Karpas-422 (cell line): ENCODE results near the gene ACO1. TPM values are rescaled to one million over a fixed set of nuclear protein-coding genes. Genes with fewer than 3 reads are reported as not detected.

Source experiments
- DNase-seq: peaks from one replicate; pipeline ENCODE4 v3.0.0-alpha.2; 2015
- H2AFZ ChIP-seq: fragments of 200-600 bp; sonication (generic); 2 replicates; pipeline ENCODE4 v1.6.1; 2014; ENCODE audit warnings: antibody characterized with exemption, low read length, mixed read lengths
- H3K27ac ChIP-seq: fragments of 200-600 bp; sonication (generic); 2 replicates; pipeline ENCODE4 v1.5.1; 2014; ENCODE audit warnings: mild to moderate bottlenecking, low read length, moderate library complexity
- H3K27me3 ChIP-seq: fragments of 200-600 bp; sonication (generic); 2 replicates; pipeline ENCODE4 v1.6.1; 2014; ENCODE audit warnings: low read length, mixed read lengths
- H3K36me3 ChIP-seq: fragments of 200-600 bp; sonication (generic); 2 replicates; pipeline ENCODE4 v1.6.1; 2014; ENCODE audit warnings: low read length, mixed read lengths; ENCODE audit not compliant: insufficient read depth
- H3K4me1 ChIP-seq: fragments of 200-600 bp; sonication (generic); 2 replicates; pipeline ENCODE4 v1.6.1; 2014; ENCODE audit warnings: mild to moderate bottlenecking, low read length, mixed read lengths
- H3K4me2 ChIP-seq: fragments of 200-600 bp; sonication (generic); 2 replicates; pipeline ENCODE4 v1.6.1; 2014; ENCODE audit warnings: low read length, low read depth, mild to moderate bottlenecking; ENCODE audit not compliant: poor library complexity, severe bottlenecking
- H3K4me3 ChIP-seq: fragments of 200-600 bp; sonication (generic); 2 replicates; pipeline ENCODE4 v1.5.1; 2014; ENCODE audit warnings: mild to moderate bottlenecking, antibody characterized with exemption, low read length, mixed read lengths
- H3K79me2 ChIP-seq: fragments of 200-600 bp; sonication (generic); 2 replicates; pipeline ENCODE4 v1.6.1; 2014; ENCODE audit warnings: mild to moderate bottlenecking, low read length, mixed read lengths
- H3K9ac ChIP-seq: fragments of 200-600 bp; sonication (generic); 2 replicates; pipeline ENCODE4 v1.6.0; 2014; ENCODE audit warnings: low read length
- H3K9me2 ChIP-seq: fragments of 200-600 bp; sonication (generic), shearing (Covaris generic); replicated peaks from 2 replicates; pipeline ENCODE4 v1.6.0; 2014; ENCODE audit warnings: mild to moderate bottlenecking, low read length, moderate library complexity; ENCODE audit not compliant: insufficient read depth
- H3K9me3 ChIP-seq: fragments of 300-700, 200-600 bp; sonication (generic); 2 replicates; pipeline ENCODE4 v1.6.1; 2014; ENCODE audit warnings: low read length, mixed read lengths
- H4K20me1 ChIP-seq: fragments of 200-600 bp; sonication (generic); 2 replicates; pipeline ENCODE4 v1.6.1; 2014; ENCODE audit warnings: mild to moderate bottlenecking, antibody characterized with exemption, low read length, low read depth; ENCODE audit not compliant: insufficient read depth
- total RNA-seq: library from RNA; depleted of rRNA; stranded (reverse); fragments of >200 nt; shearing (Covaris generic); gene quantifications from 2 replicates; pipeline ENCODE4 v1.2.3, GENCODE V29; 2014; ENCODE audit warnings: low replicate concordance

ACO1 gene
- total RNA-seq, 1 experiment from 2014 or later: 7.9 TPM

DNA sequence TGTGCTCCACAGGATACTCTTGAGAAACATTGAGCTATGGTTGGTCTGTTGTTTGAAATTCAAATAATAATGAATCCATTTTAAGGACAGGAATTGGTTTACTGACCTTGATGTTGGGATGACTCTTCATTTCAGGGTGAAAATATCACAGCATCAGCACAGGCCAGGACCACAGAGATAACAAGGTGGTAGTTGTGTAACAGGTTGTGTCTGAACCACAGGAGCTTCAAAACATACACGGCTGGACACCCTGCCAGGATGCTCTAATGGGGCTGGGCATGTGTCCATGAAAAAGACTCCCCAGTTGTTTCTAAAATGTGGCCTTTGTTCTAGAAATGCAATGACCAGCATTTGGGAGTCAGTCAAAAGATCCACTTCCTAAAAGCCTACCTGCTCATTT is 69.8 kb downstream of the ACO1 start:
- Histone ChIP-seq H3K27me3 (no peaks in the 10 kb centered on the region), H3K9ac (no peak overlapping the region), H3K36me3 (peaks cover 6% of the 10 kb centered on the region; the same call in 1 of the 2 replicates), H3K4me2 (no peak overlapping the region), H3K4me3 (no peak overlapping the region), H3K79me2 (no peaks in the 10 kb centered on the region), H3K9me3 (no peaks in the 10 kb centered on the region), H3K4me1 (no peaks in the 10 kb centered on the region), H2AFZ (no peak overlapping the region), H4K20me1 (no peaks in the 10 kb centered on the region), H3K27ac (no peak overlapping the region), H3K9me2 (no peaks in the 10 kb centered on the region)
- DNase-seq: no peak

DNA sequence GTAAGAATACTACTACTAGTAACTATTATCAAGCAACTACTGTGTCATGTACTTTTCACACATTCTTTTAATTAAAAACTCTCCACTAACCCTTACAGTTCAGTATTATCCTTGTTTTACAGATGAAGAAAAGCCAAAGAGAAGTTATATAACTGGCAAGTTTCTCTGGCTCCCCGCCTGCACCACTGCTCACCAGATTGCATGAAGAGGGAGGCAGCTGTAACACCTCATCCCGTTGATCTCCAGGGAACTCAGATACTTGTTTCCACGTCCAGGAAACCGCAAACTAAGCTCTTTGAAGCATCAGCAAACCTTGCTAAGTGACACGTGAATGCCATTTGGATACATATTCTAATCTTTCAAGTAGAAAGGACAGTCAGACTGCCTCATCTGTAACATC is 71.3 kb downstream of the ACO1 start:
- Histone ChIP-seq H3K4me2 (no peak overlapping the region), H3K9me3 (no peaks in the 10 kb centered on the region), H3K4me1 (no peaks in the 10 kb centered on the region), H3K27ac (no peak overlapping the region), H3K79me2 (no peaks in the 10 kb centered on the region), H4K20me1 (no peaks in the 10 kb centered on the region), H3K9me2 (no peaks in the 10 kb centered on the region), H3K4me3 (no peak overlapping the region), H2AFZ (no peak overlapping the region), H3K36me3 (peaks cover 6% of the 10 kb centered on the region; the same call in 1 of the 2 replicates), H3K27me3 (no peaks in the 10 kb centered on the region), H3K9ac (no peak overlapping the region)
- no peak for DNase-seq

DNA sequence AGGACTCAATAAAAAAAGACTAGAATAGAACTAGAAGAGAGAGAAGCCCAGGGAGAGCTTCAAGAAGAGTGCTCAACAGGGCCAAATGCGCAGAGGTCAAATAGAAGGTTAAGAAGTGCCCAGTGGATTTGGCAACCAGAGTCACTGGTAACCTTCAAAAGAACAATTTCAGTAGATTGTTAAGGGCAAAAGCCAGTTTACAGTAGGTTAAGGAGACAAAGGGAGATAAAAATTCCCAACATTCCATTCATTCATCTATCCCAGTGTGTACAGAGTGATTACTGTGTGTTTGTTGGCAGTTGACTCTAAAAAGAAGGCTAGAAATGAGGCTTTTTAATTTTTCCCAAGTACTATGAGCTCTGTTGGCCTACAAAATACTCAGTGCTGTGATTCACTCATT is 72.1 kb downstream of the ACO1 start:
- H3K27ac ChIP-seq: no peak overlapping the region
- H3K36me3 ChIP-seq: peaks cover 6% of the 10 kb centered on the region; the same call in 1 of the 2 replicates
- H3K9ac ChIP-seq: no peak overlapping the region
- no peak for DNase-seq
- H4K20me1 ChIP-seq: no peaks in the 10 kb centered on the region
- no peak overlapping the region for H2AFZ ChIP-seq
- H3K4me1 ChIP-seq: no peaks in the 10 kb centered on the region
- H3K4me2 ChIP-seq: no peak overlapping the region
- no peak overlapping the region for H3K4me3 ChIP-seq
- H3K79me2 ChIP-seq: no peaks in the 10 kb centered on the region
- H3K27me3 ChIP-seq: no peaks in the 10 kb centered on the region
- no peaks in the 10 kb centered on the region for H3K9me2 ChIP-seq
- no peaks in the 10 kb centered on the region for H3K9me3 ChIP-seq

DNA sequence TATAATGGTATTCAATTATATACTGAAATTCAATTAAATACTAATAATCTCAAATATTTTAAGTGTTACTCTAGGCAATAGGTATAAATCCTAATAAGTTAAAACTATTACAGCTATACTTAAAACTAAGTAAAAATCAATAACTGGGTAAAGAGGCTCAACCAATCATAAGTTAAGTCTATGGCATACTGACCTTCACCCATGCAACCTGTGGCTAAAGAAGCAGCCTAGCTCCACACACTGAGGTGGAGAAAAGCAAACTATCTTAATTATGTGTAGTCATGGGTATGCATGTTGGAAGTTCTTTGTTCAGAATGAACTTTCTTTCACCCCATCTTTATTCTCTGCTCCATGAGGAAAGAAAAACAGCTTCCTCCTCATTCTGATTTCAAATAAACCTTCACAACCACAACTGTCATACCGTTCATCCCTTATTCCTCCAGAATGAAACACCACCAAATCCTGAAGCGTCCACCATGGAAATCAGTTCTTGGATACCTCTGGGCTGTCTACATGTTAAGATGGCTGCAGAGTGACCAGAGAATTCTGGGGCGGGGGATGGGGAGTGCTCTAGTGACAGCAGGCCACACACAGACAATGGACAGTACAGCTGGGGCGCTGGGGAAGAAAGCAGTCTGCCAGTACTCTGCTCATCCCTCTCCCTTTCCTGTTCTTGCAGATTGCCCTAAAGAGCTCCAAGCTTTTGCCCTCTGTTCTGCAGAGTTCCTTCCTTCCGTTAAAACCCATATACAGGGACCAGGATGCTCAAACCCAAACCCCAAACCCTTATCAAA is 79.3 kb downstream of the ACO1 start:
- H3K4me3 ChIP-seq: no peak overlapping the region

GRCh38 chr9:32468740-32469139 is 84.3 kb downstream of the ACO1 start:
- Histone ChIP-seq H3K27me3 (no peaks in the 10 kb centered on the region), H3K4me2 (no peak overlapping the region), H2AFZ (no peak overlapping the region), H3K9me2 (no peaks in the 10 kb centered on the region), H3K9ac (no peak overlapping the region), H3K9me3 (no peaks in the 10 kb centered on the region), H3K36me3 (no peaks in the 10 kb centered on the region), H3K4me1 (no peaks in the 10 kb centered on the region; the same call in 1 of the 2 replicates), H3K27ac (no peak overlapping the region), H4K20me1 (no peaks in the 10 kb centered on the region), H3K4me3 (no peak overlapping the region), H3K79me2 (no peaks in the 10 kb centered on the region)
- no peak for DNase-seq

More for the DNA sequence above, 79.3 kb downstream of the ACO1 start:
- no peaks in the 10 kb centered on the region for H3K4me1 ChIP-seq
- H3K27ac ChIP-seq: no peak overlapping the region
- H3K4me2 ChIP-seq: no peak overlapping the region
- no peaks in the 10 kb centered on the region for H3K36me3 ChIP-seq
- H2AFZ ChIP-seq: no peak overlapping the region
- DNase-seq: no peak
- H3K9me2 ChIP-seq: no peaks in the 10 kb centered on the region
- H3K79me2 ChIP-seq: no peaks in the 10 kb centered on the region
- H4K20me1 ChIP-seq: no peaks in the 10 kb centered on the region
- H3K9me3 ChIP-seq: no peaks in the 10 kb centered on the region
- H3K27me3 ChIP-seq: no peaks in the 10 kb centered on the region
- no peak overlapping the region for H3K9ac ChIP-seq

- H3K9me3 ChIP-seq: no peaks in the 10 kb centered on the region
- no peak overlapping the region for H3K27ac ChIP-seq
- no peaks in the 10 kb centered on the region; the same call in 1 of the 2 replicates for H3K4me1 ChIP-seq
- H3K9ac ChIP-seq: no peak overlapping the region
- no peaks in the 10 kb centered on the region for H3K27me3 ChIP-seq
- 0 out of 2 replicates have a peak, but pooled peaks cover 4% of the 10 kb centered on the region for H3K36me3 ChIP-seq
- no peaks in the 10 kb centered on the region for H3K9me2 ChIP-seq
- no peak overlapping the region for H3K4me2 ChIP-seq
- DNase-seq: no peak
- H3K79me2 ChIP-seq: no peaks in the 10 kb centered on the region
- no peak overlapping the region for H2AFZ ChIP-seq
- no peaks in the 10 kb centered on the region for H4K20me1 ChIP-seq
- H3K4me3 ChIP-seq: no peak overlapping the region
Measured at GRCh38 chr9:32472344-32472743, 87.9 kb downstream of the ACO1 start.

- Histone ChIP-seq H2AFZ (peak overlapping the region; percentile 89), H3K9me3 (no peaks in the 10 kb centered on the region), H3K9me2 (no peaks in the 10 kb centered on the region), H4K20me1 (no peaks in the 10 kb centered on the region), H3K4me2 (peak overlapping the region; percentile 36), H3K27ac (0 out of 2 replicates have a peak overlapping the region, but pooled peaks have one; percentile 9), H3K79me2 (no peaks in the 10 kb centered on the region), H3K27me3 (no peaks in the 10 kb centered on the region), H3K9ac (0 out of 2 replicates have a peak overlapping the region, but pooled peaks have one; percentile 28), H3K4me3 (no peak overlapping the region), H3K36me3 (peaks cover 15% of the 10 kb centered on the region; the same call in 1 of the 2 replicates), H3K4me1 (peaks cover 12% of the 10 kb centered on the region)
- peak; percentile 51 for DNase-seq
Measured at GRCh38 chr9:32483343-32483742, 98.9 kb downstream of the ACO1 start.

DNA sequence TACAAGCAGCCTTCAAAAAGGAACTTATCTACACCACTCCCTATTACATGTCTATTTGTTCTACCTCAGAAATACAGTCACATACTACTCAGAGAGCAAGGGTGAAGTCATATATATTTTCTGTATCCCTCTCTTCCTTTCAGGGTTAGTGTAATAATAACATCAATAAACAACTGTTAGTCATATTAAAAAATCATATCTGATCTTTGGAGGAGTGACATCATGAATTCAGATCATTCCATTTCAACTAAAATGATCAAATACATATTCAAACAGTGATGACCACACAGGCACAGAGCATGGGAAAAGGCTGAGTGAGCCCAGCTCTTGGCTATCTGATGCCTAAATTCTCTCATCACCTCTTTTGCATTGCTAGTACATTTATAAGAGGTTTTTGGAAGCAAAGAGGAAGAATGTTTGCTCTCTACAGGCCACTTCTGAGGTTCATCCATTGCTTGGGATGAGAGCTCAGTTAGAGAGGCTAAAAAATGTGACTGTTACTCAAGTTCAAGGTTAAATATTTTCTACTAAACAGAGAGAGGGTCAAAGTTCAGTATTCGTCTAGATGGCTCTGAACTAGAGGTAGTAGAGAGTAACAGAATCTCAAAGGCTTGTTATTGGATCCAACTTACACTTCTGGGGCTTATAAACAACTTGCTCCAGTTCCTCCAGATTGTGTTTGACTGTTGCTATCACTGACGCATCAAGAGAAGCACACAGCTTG is 102.6 kb downstream of the ACO1 start:
- H3K27me3 ChIP-seq: no peaks in the 10 kb centered on the region
- H3K4me1 ChIP-seq: peaks cover 12% of the 10 kb centered on the region
- no peak overlapping the region for H2AFZ ChIP-seq
- no peaks in the 10 kb centered on the region for H4K20me1 ChIP-seq
- H3K9me3 ChIP-seq: no peaks in the 10 kb centered on the region
- no peaks in the 10 kb centered on the region for H3K79me2 ChIP-seq
- no peak overlapping the region for H3K4me2 ChIP-seq
- peaks cover 7% of the 10 kb centered on the region; the same call in 1 of the 2 replicates for H3K36me3 ChIP-seq
- H3K4me3 ChIP-seq: no peak overlapping the region
- no peak overlapping the region for H3K9ac ChIP-seq
- H3K9me2 ChIP-seq: no peaks in the 10 kb centered on the region
- DNase-seq: no peak
- no peak overlapping the region for H3K27ac ChIP-seq
